GM18507 (cell line): ENCODE data around the gene CYP46A1.
"Not testable (repeated sequence)": the region's sequence is repeated elsewhere in the genome, so short reads cannot be mapped to it uniquely, and the experiment has no call there.

Experiments
- DNase-seq: peaks from one replicate; pipeline ENCODE4 v3.0.0; 2011; ENCODE audit warnings: low read depth; ENCODE audit not compliant: insufficient read length; ENCODE audit errors: extremely low spot score
- FAIRE-seq: peaks from 2 replicates; lab custom pipeline; 2011; peaks lifted over from hg19 to GRCh38; lab: Jason Lieb, UNC

CYP46A1 gene

DNA sequence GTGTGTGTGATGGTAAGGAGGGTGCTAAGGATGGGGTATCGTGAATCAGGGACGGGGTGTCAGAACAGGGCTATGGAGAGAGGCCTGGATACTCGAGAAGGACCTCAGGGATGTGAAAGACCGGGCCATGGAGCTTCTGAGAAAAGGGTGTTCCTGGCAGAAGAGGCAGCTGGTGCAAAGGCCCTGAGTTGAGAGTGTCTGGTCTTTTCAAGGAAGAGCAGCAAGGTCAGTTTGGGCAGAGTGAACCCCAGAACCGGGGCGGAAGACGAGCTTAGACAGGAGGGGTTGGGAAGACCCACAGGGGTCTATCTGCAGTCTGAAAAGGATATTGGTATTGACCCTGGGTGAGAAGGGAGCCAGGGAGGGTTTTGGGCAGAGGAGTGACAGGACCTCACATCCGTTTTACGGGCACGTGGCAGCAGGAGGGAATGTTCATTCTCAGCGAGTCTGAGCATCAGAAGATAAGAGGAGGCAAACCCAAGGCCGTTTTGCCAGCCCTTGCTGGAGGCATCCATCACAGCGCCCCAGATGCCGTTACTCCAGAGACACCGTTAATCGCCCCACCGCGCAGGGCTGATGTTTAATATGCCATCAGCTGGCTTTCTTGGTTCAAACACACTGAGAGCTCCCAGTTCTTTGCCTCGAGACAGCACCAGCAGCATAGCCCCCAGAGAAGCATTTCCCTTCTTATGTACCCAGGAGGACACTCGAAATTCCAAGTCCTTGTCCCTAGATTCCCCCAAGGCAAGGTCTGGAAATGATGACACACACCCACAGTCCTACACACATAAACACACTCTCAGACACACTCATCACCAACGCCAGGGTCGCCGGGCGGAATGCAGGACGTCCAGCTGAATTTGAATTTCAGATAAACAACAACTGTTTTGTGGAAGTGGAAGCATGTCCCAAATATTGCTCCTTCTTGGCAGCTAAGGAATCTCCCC is 67.7 kb downstream of the CYP46A1 start:
- DNase-seq (no peak), FAIRE-seq (no peak)

DNA sequence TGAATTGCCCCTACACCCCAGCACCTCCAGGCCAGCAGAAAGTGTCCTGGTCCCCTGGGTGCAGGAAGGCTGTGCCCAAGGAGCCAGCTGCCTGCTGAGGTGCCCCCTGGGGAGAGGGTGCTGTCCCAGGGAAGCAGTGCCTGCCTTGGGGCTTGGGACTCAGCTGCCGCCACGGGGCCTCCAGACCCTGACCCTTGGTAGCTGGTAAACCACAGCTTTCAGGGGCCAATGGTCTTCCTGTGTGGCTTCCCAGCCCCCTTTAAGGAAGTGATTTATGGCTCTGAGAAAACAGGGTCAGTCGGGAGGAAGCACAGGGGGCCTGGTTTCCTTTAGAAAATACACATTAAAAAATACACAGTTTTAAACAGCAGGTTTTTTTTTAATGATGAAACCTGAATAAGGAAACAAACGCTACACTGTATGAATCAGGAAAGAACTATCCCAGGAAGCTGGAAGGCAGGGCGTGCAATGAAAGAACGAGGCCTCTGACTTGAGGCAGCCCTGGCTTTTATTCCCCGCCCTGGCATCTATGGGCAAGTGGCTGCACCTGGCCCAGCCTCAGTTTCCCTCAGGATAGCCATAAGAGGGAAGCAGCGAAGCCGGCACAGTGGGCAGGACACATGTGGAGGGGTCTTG is 68.5 kb downstream of the CYP46A1 start:
- no peak for FAIRE-seq
- no peak for DNase-seq

DNA sequence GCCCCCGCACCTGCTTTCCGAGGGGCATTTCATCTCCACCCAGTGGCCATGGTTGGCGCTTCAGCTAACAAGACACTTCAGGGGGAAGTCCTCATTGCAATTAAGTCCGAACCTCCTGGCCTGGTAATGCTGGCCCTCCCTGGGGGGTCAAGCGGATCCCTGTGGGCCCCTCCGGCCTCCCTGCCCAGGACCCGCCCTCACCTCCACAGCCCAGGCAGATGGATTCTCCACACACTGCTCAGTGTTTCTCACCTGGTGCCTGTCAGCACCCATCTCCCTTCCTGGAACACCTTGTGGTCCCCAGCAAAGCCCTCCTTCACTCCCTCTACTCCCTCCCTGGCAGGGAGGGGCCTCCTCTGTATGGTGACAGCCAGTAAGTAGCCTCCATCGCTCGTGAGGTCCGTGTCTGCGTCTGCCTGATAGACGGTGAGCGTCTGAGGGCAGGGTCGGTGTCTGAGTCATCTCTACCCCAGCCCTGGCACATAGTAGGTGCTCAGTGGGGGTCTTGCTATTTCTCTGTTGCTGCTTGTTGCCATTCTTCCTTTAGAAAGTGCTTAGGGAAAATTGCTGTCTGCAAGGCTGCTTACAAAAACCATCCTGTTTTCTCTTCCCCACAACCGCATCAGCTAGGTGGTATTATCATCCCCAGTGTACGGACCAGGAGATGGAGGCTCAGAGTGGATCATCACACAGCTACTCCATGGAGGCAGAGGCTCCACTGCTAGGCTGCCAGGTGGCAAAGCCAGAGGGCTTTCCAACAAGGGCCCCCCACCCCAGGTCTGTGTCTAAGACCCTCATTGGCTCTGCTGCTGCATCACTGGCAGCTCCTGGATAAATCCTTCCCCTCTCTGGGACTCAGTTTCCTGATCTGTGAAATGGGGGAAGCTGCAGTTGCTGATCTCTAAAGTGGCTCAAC is 69.4 kb downstream of the CYP46A1 start:
- no peak for FAIRE-seq
- DNase-seq: no peak

DNA sequence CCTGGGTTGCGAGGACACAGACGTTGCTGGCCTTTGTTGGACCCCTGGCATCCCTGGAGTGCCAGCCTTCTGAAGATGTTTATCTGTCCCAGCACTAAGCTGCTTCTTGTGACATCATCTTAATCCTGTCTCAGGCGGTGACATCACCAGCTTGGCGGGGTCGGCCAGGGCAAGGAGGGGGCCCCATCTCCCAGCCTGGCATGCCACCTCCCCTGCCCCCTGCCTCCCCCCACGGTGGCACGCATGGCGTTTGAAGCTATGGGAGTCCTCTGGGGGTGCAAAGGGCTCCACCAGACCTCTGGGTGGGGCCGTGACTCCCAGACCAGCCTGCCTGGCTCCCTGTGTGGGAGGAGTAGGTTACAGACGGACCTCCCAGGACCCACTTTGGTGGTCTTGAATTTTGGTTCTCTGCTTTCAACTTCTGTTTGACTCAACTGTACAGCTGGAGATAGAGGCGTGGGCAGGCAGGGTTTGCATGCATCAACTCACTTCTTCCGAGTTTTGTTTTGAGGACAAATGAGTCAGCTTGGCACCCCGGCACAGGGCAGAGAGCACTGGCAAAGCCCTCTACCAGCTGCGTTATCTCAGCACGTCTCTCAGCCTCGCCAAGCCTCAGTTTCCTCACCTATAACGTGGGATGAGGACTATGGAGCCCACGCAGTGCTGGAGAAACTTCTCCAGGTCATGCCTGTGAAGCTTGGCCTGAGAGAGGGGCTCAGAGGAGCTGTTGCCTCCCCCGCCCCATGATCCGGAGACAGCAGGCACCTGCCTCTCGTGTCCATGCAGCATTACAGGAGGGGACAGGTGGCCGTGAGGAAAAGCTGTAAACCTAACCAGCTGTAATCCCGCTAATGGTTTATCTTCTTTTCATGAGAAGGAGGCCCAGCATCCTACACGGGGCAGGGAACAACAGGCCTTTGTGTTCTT is 70.3 kb downstream of the CYP46A1 start:
- no peak for DNase-seq
- no peak for FAIRE-seq

DNA sequence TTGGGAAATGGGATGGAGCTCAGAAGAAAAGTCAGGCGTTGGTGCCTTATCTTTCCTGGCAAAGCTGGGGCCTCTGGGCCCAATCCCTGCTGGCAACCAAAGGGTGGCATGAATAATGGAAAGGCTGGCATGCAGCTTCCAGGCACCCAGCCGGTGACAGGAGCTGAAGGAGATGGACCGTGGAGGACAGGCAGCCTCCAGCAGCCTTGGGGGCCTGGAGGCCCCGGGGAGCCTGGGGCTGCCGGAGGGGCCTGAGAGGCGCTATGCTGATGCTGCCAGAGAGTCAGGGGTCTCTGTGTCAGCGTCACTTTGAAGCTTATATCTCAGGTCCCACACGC is 70.9 kb downstream of the CYP46A1 start:
- DNase-seq (no peak), FAIRE-seq (no peak)

DNA sequence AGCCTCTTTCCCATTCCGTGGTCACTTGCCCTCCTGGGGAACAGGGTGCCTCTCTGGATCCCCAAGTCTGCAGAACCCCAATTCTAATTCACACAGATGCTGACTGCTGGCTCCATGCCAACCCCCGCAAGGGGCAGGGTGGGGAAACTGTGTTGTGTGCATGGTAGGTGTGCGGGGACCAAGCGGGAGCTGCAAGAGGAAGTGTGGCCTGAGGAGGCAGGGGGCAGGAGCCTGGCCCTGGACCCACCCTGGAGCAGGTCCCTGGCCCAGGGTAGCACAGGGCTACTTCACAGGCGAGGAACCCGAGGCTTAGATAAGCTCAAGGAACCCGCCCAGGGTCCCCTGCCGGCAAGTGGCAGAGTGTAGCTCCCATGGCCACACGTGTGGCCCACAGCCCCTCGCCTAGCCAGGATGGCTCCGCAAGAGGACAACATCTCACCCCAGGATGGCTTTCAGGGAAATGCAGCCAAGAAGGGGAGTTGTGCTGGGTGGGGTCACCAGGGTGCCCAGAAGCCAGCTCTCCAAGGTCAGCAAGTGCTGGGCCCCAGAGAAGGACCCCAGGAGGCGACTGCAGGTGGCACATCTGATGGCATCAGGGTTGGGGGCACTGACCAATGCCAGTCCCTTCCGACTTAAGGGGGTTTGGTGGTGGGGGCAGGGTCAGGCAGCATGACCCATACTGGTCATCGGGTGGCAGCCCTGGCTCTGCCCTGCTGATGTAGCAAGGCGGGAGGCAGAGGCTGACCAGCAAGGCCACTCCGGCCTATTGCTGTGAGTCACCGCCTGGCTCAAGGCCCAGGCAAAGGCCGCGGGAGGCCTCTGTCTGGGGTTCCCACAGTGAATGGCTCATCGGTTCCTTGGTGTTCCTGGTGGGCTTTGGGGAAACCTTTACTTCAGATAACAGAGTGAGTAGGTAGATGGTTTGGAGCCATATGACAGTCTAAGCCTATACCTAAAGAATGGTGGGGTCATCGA is 71.8 kb downstream of the CYP46A1 start:
- DNase-seq: no peak
- no peak for FAIRE-seq

DNA sequence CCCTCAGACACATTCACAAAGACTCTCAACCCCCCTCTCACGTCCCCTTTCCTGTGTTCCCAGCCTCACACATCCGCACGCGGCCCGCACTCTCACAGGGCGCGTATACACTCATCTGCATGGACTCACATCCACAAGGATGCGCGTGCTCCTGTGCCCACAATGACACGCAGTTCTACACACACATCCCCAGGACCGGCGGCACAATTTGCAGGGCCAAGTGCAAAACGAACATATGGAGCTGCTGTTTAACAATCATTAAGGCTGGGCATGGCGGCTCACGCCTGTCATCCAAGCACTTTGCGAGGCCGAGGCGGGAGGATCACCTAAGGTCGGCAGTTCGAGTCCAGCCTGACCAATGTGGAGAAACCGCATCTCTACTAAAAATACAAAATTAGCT is 72.7 kb downstream of the CYP46A1 start:
- no peak for DNase-seq
- no peak for FAIRE-seq

DNA sequence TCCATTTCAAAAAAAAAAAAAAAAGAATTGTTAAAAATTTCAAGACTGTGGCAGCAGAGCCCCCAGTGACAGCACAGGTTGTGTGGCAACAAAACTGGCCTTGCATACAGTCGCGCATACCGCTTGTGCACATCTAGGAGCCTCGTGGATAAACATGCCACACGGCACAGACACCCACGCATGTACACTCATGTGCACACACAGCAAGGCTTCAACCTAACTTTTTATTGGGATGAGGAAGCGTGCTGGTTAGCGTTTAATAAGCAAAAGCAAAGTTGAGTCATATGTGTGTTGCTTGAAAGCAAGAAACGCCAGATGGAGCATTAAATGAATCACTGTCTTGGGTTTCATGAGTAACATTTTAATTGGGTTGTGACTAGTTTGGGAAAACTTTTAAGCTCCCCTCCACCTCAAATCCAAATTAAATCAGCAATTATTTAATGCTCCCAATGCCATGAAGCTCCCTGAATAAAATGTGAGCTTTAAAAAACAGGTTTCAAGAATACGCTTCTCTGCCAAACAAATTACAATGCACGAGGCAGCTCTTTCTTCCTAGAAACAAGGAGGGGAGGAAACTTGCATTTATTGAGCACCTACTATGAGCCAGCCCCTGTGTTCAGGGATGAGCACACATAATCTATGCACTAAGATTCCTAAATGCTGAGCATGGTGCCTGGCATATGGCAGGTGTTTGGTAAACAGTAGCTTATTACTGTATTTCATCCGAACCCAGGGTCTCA is 73.4 kb downstream of the CYP46A1 start:
- DNase-seq: no peak
- no peak for FAIRE-seq

DNA sequence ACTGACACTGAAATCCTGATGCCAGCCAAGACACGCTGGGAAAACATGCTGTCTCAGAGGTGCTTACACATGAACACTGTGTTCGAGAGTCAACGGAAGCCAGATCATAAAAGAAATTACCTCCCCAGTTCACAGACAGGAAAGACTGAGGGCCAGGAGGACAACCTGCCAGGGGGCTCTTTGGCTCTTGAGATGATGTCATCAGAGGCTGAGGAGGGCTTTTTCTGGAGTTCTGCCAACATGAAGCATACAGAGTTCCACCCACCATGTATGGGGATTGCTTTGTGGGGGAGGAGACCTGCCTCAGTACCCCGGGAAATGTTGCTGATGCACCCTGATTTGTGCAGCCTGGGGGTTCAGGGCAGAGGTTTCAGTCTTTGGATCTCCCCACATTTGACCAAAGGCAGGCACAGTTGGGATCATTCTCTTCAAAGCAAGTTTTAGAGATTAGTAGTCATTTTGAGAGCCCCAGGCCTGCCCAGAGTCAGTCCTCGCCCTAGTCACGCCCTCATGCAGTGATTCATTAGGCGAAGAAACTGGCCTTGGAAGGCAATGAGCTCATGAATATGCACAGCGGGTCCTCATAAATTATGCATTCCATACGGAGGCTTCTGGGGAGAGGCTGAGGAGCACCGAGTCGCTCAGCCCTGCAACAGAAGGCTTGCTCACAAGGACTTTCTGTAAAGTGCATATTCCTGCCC is 74.2 kb downstream of the CYP46A1 start:
- DNase-seq: no peak
- no peak for FAIRE-seq

DNA sequence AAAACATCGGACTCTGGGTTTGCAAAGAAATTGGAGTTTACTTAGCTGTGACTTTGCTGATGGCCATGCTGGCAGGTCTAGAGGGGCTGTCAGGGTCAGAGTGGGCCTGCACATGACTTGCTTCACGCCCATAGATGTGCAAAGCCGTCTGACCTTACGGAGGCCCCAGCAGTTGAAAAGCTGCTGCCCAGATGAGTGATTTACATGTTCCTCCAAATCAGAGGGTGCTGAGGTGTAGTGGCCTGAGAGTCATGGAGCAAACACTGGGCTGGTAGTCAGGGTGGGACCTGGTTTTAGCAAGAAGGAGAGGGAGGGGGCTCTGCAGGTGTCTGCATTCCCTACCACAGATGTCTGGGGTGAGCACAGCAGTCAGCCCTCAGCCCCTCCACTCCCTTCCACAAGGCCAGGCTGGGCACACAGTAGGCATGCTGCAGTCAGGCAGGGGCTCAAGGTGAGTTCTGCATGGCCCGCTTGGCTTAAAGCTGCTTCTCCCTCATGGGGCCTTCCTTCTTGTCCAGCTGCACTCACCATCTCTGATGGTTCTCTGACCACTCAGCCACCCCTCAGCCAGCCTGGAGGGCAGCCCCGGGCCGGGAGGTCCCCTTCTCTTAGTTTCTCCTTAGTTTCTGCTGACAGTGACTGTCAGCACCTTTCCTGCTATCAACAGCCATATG is 74.9 kb downstream of the CYP46A1 start:
- no peak for DNase-seq
- FAIRE-seq: no peak

DNA sequence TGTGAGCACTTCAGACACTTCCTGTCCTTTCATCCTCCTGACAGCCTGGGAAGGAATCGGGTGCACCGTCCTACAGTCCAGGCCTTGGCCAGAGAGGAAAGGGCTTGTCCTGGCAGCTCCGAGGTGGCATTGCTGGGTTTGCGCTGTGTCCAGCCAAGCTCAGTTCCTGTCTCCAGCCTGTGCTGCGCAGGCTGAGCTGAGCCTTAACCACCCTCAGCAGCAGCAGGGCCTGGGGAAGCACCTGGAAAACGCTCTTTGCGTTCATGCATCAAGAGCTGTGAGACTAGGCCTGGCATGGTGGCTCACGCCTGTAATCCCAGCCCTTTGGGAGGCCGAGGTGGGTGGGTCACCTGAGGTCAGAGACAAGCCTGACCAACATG is 75.4 kb downstream of the CYP46A1 start:
- FAIRE-seq (no peak), DNase-seq (no peak)

DNA sequence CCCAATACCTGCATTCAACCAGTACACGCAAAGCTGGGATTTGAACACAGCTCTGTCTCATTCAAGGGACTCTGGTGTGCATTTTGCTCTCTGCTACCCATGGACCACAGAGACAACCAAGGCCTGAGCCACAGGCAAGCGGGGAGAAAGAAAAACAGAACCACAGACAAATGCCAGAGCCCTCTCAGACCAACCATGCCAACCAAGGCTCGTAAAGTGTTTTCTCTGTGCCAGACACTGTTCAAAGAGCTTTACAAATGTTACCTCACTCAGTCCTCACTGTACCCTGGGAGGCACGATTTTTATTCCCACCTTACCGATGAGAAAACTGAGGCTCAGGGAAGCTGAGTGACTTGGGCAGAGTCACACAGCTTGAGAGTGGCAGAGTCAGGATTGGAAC is 76.7 kb downstream of the CYP46A1 start:
- DNase-seq: no peak
- no peak for FAIRE-seq

DNA sequence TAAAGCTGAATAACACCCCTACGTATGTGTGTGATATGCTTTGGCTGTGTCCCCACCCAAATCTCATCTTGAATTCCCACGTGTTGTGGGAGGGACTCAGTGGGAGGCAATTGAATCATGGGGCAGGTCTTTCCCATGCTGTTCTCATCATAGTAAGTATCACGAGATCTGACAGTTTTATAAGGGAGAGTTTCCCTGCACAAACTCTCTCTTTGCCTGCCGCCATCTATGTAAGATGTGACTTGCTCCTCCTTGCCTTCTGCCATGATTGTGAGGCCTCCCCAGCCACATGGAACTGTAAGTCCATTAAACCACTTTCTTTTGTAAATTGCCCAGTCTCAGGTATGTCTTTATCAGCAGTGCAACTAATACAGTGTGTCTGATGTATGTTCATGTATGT is 78.8 kb downstream of the CYP46A1 start:
- FAIRE-seq, DNase-seq: not testable (repeated sequence)

DNA sequence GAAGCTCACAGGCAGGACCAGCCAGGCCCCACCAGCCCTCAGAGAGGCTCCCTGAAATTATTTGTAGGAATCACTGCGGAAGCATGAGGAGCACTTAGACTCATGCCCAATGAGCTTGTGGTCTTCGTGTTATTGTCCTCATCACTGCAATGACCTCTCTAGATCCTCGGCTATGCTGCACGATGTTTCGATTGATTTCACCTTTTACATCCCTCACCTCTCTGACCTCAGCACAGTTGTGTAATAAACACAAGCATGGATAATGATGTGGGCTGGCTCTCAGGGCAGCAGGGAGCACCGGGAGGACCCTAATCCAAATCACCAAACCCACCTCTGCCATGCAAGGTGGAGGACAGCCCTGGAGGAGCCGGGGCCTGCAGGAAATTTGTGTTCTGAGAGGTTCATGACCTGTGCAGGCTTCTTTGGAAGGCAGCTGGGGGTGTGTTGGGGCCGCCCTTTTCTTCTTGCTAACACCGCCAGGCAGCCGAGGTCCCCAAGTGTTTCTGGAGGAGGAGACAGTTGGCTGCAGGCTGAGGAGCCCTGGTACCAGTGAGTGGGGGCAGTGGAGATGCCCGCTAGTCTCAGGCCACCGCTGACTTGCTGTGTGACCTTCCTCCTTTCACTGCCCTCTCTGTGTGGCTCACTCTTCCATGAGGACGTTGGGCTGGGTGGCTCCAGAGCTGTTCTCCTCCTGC is 79.6 kb downstream of the CYP46A1 start:
- no peak for FAIRE-seq
- no peak for DNase-seq

DNA sequence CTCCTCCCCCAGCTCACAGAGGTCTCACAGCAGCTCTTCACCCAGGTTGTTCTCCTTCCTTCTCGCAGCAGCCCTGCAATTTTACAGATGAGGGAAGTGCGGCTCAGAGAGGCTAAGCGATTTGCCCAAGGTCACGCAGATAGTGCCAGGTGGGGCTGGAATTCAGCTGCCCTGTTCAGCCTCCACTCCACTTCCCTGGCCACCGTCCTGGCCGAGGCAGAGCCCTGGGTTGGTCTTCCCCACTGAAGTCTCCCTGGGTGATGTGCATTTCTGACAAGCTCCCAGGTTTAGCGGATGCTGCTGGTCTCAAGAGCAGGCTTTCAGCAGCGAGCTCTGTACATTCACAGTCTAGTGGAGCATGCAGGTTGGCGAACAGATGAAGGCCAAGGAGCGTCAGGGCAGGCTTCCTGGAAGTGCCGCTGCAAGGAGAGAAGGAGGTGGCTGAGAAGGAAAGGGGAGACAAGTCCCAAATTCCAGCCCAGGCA is 80.2 kb downstream of the CYP46A1 start:
- FAIRE-seq (no peak), DNase-seq (no peak)

DNA sequence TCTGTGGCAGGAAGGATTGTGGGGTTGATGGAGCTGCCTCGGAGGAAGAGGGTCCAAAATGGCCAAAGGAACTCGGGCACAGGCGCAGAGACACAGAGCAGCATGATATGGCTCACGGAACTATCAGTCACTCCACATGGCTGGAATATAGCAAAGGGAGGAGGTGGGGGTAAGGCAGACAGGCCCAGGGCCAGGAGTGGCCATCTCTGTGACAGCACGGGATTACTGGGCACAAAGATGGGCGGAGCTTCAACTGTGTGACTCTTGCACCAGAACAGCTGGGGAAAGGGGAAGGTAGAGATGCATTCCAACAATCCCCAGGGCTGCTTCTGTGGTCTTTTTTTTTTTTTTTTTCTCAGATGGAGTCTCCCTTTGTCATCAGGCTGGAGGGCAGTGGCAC is 84.3 kb downstream of the CYP46A1 start:
- FAIRE-seq (no peak), DNase-seq (no peak)
